Measurements from ENCODE around the gene NCOA1.
"Not testable (repeated sequence)": the region's sequence is repeated elsewhere in the genome, so short reads cannot be mapped to it uniquely, and the experiment has no call there.

- not testable (repeated sequence) for TF ChIP-seq CTCF (optimal IDR thresholded peaks at IDR 0.05 in 1 of 3, IDR thresholded peaks at IDR 0.05 in 1 of 3, conservative IDR thresholded peaks at IDR 0.05 in 1 of 3; ENCODE audit: extremely low read depth in 1 of 3, insufficient read depth in 2 of 3, low read length in 3 of 3); EZH2 (IDR thresholded peaks at IDR 0.05; ENCODE audit: low read length)
Observed at GRCh38 chr2:24550301-24550700, 59.2 kb downstream of the NCOA1 start.

Data from keratinocyte (primary cell).